ENCODE results near the gene RNFT2. TPM values are rescaled to one million over a fixed set of nuclear protein-coding genes. Genes with fewer than 3 reads are reported as not detected.

Gene RNFT2
- total RNA-seq, 3 donors from 2014 or later = under 0.01 to 1.9 (median 1.6) TPM

DNA sequence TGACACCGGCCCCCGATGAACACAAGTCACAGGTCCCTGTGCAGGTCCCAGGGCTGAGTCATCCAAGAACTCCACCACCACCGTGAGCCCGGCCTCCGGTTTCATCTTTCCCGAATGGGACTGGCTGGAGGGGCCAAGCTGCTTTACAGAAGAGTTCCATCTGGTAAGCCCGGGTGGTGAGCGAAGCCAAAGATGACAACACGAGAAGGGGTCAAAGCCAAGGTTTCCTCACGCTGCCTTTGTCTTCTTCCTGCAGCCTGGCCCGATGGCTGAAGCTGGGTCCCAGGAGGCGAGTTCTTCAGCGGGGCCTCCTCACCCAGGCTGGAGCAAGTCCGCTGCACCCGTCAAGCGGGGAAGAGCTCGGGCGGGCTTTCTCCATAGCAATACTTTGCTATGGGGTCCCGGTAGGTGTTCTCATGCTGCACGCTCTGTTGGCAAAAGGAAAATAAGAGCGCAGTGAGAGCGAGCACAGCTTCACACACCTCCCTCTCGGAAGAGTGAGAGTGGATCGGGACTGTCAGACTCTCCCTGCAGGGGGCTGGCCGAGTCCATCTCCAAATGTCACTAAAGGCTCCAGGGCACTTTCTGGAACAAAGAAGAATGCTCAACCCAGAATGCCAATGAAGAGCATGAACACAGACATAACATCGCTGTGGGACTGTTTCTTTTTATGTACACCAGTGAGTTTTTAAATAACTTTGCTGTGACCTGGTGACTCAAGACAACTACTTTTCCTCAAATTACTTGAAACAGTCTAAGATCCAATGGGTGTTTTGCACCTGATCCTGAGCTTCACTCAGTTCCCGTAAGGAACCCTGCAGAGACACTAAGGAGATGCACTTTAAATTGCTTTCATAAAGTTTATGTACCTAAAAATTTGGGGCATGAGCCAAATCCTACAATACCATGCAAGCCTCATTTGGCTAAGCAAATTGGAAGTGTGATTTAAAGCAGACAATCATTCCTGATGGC, 20.4 kb upstream of the RNFT2 start:
- Histone ChIP-seq H3K9me3 (no peaks in the 10 kb centered on the region), H3K4me3 (peak overlapping the region in 2 of 3 donors; percentile 9 to 44), H3K27ac (peak overlapping the region in 1 of 2 donors; percentile 53), H3K4me1 (peaks cover 0 to 4% of the 10 kb centered on the region in 2 donors), H3K36me3 (no peaks in the 10 kb centered on the region), H3K27me3 (no peaks in the 10 kb centered on the region)
- TF ChIP-seq POLR2A (IDR thresholded peaks at IDR 0.05) = no peak
- TF ChIP-seq, protein P1, sequence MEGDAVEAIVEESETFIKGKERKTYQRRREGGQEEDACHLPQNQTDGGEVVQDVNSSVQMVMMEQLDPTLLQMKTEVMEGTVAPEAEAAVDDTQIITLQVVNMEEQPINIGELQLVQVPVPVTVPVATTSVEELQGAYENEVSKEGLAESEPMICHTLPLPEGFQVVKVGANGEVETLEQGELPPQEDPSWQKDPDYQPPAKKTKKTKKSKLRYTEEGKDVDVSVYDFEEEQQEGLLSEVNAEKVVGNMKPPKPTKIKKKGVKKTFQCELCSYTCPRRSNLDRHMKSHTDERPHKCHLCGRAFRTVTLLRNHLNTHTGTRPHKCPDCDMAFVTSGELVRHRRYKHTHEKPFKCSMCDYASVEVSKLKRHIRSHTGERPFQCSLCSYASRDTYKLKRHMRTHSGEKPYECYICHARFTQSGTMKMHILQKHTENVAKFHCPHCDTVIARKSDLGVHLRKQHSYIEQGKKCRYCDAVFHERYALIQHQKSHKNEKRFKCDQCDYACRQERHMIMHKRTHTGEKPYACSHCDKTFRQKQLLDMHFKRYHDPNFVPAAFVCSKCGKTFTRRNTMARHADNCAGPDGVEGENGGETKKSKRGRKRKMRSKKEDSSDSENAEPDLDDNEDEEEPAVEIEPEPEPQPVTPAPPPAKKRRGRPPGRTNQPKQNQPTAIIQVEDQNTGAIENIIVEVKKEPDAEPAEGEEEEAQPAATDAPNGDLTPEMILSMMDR (IDR thresholded peaks at IDR 0.05) = no peak
- no peak for TF ChIP-seq POLR2AphosphoS5 (IDR thresholded peaks at IDR 0.05)
- intact Hi-C loops (cut with DNase I; ENCODE audit: low total_unique reads) = no loop called here
- no peak for DNase-seq (ENCODE audit: low spot score in 2 of 2)

DNA sequence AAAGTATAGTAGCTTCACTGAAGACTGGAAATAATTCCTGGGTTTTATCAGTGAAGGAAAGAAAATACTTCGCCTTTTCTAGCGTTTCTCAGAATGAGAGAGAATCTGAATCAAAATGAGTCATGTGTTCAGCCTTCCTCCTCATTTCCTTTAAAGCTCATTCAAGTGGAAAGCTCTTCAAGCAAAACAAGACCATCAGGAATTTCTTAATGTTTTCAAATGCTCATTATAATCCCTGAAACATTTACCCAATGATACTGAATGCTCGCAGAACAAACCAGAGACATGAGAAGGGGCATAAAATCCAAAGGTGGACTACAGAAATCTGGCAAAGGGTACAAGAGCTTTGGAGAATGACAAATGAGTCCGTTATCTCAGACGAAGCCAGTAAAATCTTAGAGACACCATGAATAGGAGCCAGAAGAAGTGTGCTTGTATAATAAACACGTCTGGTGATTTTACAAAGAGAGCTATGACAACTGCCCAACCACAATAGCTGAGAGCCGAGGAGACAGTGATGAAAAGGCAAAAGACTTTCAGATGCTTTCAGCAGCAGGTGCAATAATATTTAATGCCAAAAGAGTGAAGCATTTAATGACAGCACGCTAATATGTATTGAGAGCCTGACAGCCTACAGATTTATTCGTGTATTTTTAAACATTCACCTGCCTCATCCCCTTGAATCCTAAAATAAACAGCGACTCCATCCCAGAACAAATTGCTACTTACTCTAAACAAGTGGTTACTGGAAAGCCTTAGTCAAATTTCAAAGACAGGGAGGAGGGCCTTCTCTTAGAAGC, 19.3 kb upstream of the RNFT2 start:
- H3K4me1 ChIP-seq = peaks cover 0 to 4% of the 10 kb centered on the region in 2 donors
- no peaks in the 10 kb centered on the region for H3K36me3 ChIP-seq
- H3K27ac ChIP-seq = peak overlapping the region in 1 of 2 donors; percentile 16
- DNase-seq (ENCODE audit: low spot score in 2 of 2) = no peak
- H3K9me3 ChIP-seq = no peaks in the 10 kb centered on the region
- no peak overlapping the region for H3K4me3 ChIP-seq
- no peaks in the 10 kb centered on the region for H3K27me3 ChIP-seq
- intact Hi-C loops (cut with DNase I; ENCODE audit: low total_unique reads) = no loop called here
- TF ChIP-seq, protein P1 (IDR thresholded peaks at IDR 0.05) = no peak
- TF ChIP-seq POLR2AphosphoS5 (IDR thresholded peaks at IDR 0.05) (no peak), POLR2A (IDR thresholded peaks at IDR 0.05) (no peak)

DNA sequence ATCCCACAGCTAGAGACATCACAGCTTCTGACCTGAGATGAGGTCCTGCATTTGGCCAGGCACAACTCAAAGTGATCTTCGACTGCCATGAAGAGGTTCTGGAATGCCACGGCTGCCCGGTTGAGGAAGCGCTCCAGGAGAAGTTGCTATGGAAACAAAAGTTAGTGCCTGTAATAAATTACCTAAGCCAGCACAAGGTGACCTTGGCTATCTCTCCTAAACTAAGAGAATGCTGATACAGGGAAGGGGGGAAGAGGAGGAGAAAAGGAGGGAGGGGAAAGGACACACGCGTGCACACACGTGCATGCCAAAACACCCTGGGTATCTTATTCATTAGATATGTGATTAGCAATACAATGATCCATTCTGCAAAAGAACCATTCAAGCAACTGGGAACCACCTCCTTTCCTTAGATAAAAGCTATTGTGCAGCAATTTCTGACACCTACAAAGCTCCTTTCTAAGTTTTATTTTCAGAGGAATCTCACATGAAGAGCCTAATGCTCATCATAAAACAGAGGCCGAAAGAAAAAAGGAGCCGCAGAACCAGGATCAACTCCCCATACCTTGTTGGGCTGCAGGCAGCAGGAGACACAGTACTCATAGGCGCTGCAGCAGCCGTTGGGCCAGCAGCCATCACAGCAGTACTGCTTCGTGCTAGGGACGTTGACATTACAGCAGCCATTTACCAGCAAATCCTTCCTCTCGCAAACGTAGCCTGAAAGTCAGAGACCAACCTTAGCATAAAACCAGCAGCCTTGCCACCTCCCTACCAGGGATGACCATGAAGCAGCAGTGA, 18.2 kb upstream of the RNFT2 start:
- Histone ChIP-seq H3K36me3 (no peaks in the 10 kb centered on the region), H3K4me1 (no peaks in the 10 kb centered on the region), H3K27me3 (no peaks in the 10 kb centered on the region), H3K4me3 (no peak overlapping the region), H3K9me3 (no peaks in the 10 kb centered on the region), H3K27ac (no peak overlapping the region)
- intact Hi-C loops (cut with DNase I; ENCODE audit: low total_unique reads) = no loop called here
- TF ChIP-seq, protein P1 (IDR thresholded peaks at IDR 0.05) = no peak
- no peak for TF ChIP-seq POLR2AphosphoS5 (IDR thresholded peaks at IDR 0.05)
- TF ChIP-seq POLR2A (IDR thresholded peaks at IDR 0.05) = no peak
- DNase-seq (ENCODE audit: low spot score in 2 of 2) = no peak

DNA sequence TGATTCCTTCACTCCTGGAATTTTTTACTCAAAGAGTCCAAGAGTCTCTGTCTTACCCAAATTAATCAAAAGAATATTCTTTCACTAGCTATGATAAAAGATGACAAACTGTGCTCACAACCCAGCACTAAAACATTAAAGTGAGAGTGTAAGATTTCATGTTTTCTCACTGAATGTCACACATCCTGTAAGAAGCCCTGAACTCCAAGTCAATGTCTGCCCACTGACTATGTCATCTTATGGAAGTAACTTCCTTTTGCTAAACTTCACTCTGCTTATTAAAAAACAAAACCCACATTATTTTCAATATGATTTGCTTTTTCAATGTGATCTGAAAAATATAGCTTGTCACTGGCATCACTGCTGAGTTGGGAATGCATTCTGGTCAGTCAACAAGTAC, 15.9 kb upstream of the RNFT2 start:
- Histone ChIP-seq H3K9me3 (no peaks in the 10 kb centered on the region), H3K4me1 (no peaks in the 10 kb centered on the region), H3K4me3 (no peak overlapping the region), H3K27ac (no peak overlapping the region), H3K36me3 (no peaks in the 10 kb centered on the region), H3K27me3 (no peaks in the 10 kb centered on the region)
- TF ChIP-seq POLR2AphosphoS5 (IDR thresholded peaks at IDR 0.05) (no peak), POLR2A (IDR thresholded peaks at IDR 0.05) (no peak)
- TF ChIP-seq, protein P1 (IDR thresholded peaks at IDR 0.05) = no peak
- intact Hi-C loops (cut with DNase I; ENCODE audit: low total_unique reads) = no loop called here
- no peak for DNase-seq (ENCODE audit: low spot score in 2 of 2)

Data from breast epithelium (tissue), 4 donors.